ENCODE measurements around the gene HACD2.

Gene HACD2

GRCh38 chr3:123442125-123442524 lies 142.7 kb downstream of the HACD2 start:
- no peak for DNase-seq

Data from NCI-H1694 treated with DMSO at 0.1 percent for 48 hours (cell line).